Activated T-cell treated with anti-CD3 and anti-CD28 coated beads for 48 hours (primary cell): ENCODE results near the gene CCDC61.

Experiments used
- DNase-seq: peaks from one replicate; pipeline ENCODE4 v3.0.0-alpha.2; 2020; ENCODE audit warnings: low read depth

Gene CCDC61

GRCh38 chr19:46042252-46042883, 47.1 kb downstream of the CCDC61 start:
- no peak for DNase-seq

- DNase-seq, result no peak
Measured at GRCh38 chr19:46043519-46043918, 48.3 kb downstream of the CCDC61 start.

- no peak for DNase-seq
Measured at GRCh38 chr19:46049597-46049996, 54.3 kb downstream of the CCDC61 start.

GRCh38 chr19:46052896-46053295, 57.6 kb downstream of the CCDC61 start:
- DNase-seq, result no peak

- no peak for DNase-seq
Measured at GRCh38 chr19:46056536-46056935, 61.3 kb downstream of the CCDC61 start.

GRCh38 chr19:46058778-46059177, 63.5 kb downstream of the CCDC61 start:
- DNase-seq, result no peak

- no peak for DNase-seq
Measured at GRCh38 chr19:46060012-46060411, 64.7 kb downstream of the CCDC61 start.

- no peak for DNase-seq
Measured at GRCh38 chr19:46063201-46063600, 67.9 kb downstream of the CCDC61 start.

- DNase-seq, result no peak
Measured at GRCh38 chr19:46065486-46066071, 70.3 kb downstream of the CCDC61 start.

- DNase-seq, result no peak
Measured at GRCh38 chr19:46066471-46066870, 71.2 kb downstream of the CCDC61 start.

- DNase-seq, result no peak
Measured at GRCh38 chr19:46067691-46068090, 72.4 kb downstream of the CCDC61 start.
